ENCODE data around the gene CDS2.

Gene CDS2

GRCh38 chr20:5100684-5101347, 26.0 kb upstream of the CDS2 start:
- peak; percentile 78 to 80 for ATAC-seq (replicated peaks)
- Mint-ChIP-seq H3K27me3 (no peaks in the 10 kb centered on the region), H3K36me3 (peaks cover 36 to 49% of the 10 kb centered on the region in 2 donors), H3K27ac (peak overlapping the region; percentile 20), H3K4me1 (peaks cover 6 to 19% of the 10 kb centered on the region in 2 donors), H3K4me3 (no peak overlapping the region), H3K9me3 (no peaks in the 10 kb centered on the region)
- peak; percentile 23 for DNase-seq

DNA sequence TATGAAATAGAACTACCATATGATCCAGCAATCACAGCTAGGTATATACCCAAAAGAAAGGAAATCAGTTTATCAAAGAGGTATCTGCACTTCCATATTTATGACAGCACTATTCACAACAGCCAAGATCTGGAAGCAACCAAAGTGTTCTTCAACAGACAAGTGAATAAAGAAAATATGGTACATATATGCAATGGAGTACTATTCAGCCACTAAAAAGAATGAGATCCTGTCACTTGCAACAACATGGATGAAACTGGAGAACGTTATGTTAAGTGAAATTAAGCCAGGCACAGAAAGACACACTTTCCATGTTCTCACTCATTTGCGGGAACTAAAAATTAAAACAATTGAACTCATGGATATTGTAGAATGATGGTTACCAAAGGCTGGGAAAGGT, 22.3 kb upstream of the CDS2 start:
- no peaks in the 10 kb centered on the region for H3K9me3 Mint-ChIP-seq
- no peak overlapping the region for H3K4me3 Mint-ChIP-seq
- no peaks in the 10 kb centered on the region for H3K27me3 Mint-ChIP-seq
- ATAC-seq (replicated peaks) (no peak), DNase-seq (no peak)
- peaks cover 4 to 19% of the 10 kb centered on the region in 2 donors for H3K4me1 Mint-ChIP-seq
- H3K36me3 Mint-ChIP-seq = peaks cover 39 to 44% of the 10 kb centered on the region in 2 donors
- H3K27ac Mint-ChIP-seq = no peak overlapping the region

DNA sequence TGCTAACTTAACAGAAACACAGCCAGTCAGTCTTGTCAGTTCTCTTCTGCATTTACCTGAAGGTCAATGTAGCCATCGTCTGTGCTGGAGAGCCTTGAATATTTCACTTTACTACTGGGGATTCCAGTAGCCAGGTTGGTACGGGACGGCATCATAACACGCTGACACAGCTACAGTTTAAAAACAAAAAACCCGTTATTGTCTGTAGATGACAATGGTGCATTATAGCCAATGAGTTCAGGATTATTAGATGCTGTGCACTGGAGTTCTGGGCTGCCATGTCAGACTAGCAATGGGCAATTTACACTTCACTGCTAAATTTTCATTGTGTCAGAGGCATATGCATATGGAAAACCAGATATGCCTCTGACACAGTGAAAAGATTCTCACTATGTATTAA, 17.5 kb upstream of the CDS2 start:
- Mint-ChIP-seq H3K27me3 (no peaks in the 10 kb centered on the region), H3K4me3 (no peak overlapping the region), H3K27ac (no peak overlapping the region), H3K4me1 (peaks cover 5 to 12% of the 10 kb centered on the region in 2 donors), H3K9me3 (no peaks in the 10 kb centered on the region), H3K36me3 (peaks cover 18 to 27% of the 10 kb centered on the region in 2 donors)
- DNase-seq (no peak), ATAC-seq (replicated peaks) (no peak)

- Mint-ChIP-seq H3K4me1 (peaks cover 12 to 24% of the 10 kb centered on the region in 2 donors), H3K27me3 (no peaks in the 10 kb centered on the region), H3K36me3 (peaks cover 16 to 43% of the 10 kb centered on the region in 2 donors), H3K27ac (peak overlapping the region; percentile 97), H3K4me3 (peak overlapping the region; percentile 93 to 96), H3K9me3 (no peaks in the 10 kb centered on the region)
- DNase-seq = no peak
- no peak for ATAC-seq (replicated peaks)
Measured at GRCh38 chr20:5113615-5113986, 13.2 kb upstream of the CDS2 start.

DNA sequence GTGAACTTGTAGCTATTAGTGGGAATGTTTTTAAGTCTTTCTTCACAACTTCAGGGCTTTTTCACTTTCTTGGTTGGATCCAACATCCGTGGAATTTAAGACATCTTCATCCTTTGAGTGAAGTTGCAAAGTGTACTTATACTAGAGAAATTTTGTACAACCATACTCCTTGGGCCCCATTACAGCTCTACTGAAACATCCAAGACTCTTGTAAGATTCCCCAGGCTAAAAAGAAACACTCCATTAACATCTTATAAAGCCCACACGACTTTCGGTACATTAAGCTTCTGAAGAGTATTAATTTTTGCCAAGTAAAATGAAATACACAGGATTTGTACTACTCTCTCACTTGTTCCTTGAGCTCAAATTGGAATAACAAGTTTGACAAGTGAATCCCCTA, 12.4 kb upstream of the CDS2 start:
- Mint-ChIP-seq H3K27me3 (no peaks in the 10 kb centered on the region), H3K36me3 (peaks cover 16 to 38% of the 10 kb centered on the region in 2 donors), H3K27ac (peak overlapping the region; percentile 69), H3K9me3 (no peaks in the 10 kb centered on the region), H3K4me1 (peaks cover 12 to 24% of the 10 kb centered on the region in 2 donors), H3K4me3 (peak overlapping the region; percentile 32 to 96)
- ATAC-seq (replicated peaks) (no peak), DNase-seq (no peak)

- H3K36me3 Mint-ChIP-seq = peaks cover 16 to 32% of the 10 kb centered on the region in 2 donors
- ATAC-seq (replicated peaks) = no peak
Measured at GRCh38 chr20:5116875-5117274, 9.9 kb upstream of the CDS2 start.

DNA sequence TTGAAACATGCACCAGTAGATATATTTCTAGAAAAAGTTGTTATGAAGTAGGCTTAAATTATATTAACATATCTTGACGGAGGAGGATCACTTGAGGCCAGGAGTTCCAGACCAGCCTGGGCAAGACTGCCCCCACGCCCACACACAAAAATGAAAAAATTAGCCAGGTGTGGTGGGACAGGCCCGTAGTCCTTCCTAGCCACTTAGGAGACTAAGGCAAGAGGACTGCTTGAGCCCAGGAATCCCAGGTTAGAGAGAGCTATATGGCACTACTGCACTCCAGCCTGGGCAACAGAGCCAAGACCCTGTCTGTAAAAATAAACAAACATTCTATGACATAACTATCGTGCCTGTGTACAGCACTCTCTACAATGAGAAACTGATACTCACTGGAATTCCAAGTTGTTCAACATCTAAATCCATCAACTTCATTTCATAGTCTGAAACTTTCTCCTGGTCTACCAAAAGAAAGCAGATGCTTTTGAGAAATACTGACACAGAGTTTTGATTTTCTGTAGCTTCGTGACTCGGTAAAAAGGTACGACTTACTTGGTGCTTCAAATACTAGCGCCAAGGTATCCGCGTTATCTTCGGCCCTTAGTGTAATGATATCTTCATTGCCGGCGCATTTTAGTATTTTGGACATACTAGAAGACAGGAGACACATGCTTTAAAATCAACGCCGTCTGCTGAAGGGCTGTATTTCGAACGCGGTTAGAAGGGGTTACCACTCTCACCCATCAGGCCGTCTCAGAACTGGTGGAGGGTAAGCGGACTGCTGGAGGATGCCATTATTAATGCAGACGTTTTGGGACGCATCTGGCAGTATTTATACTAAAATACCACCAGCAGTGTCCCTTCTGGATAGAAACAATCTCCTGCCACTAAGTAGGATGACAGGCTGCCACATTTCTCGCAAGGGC, 8.3 kb upstream of the CDS2 start:
- no peaks in the 10 kb centered on the region for H3K27me3 Mint-ChIP-seq
- no peak for ATAC-seq (replicated peaks)
- H3K4me3 Mint-ChIP-seq = peak overlapping the region; percentile 97
- H3K9me3 Mint-ChIP-seq = no peaks in the 10 kb centered on the region
- peaks cover 10 to 23% of the 10 kb centered on the region in 2 donors for H3K4me1 Mint-ChIP-seq
- H3K36me3 Mint-ChIP-seq = peaks cover 14 to 29% of the 10 kb centered on the region in 2 donors
- peak overlapping the region; percentile 97 for H3K27ac Mint-ChIP-seq
- no peak for DNase-seq

More at GRCh38 chr20:5116875-5117274, 9.9 kb upstream of the CDS2 start:
- Mint-ChIP-seq H3K4me3 (no peak overlapping the region), H3K9me3 (no peaks in the 10 kb centered on the region), H3K27ac (no peak overlapping the region), H3K27me3 (no peaks in the 10 kb centered on the region), H3K4me1 (peaks cover 12 to 33% of the 10 kb centered on the region in 2 donors)
- DNase-seq = no peak

DNA sequence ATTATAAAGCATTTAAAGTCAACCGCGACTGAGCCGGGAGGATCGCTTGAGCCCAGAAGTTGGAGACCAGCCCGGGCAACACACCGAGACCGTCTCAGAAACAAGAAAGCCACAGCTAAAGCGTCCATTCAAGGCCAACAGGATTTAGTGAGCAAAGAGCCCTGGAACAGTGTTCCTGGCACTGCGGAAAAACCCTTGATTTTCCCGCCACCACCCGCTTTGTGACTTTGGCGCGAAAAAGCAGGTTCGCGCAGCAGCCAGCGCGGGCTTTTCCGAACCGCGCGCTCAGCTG, 7.7 kb upstream of the CDS2 start:
- H3K9me3 Mint-ChIP-seq = no peaks in the 10 kb centered on the region
- H3K36me3 Mint-ChIP-seq = peaks cover 14 to 29% of the 10 kb centered on the region in 2 donors
- ATAC-seq (replicated peaks) (no peak), DNase-seq (no peak)
- H3K27ac Mint-ChIP-seq = peak overlapping the region; percentile 97
- no peaks in the 10 kb centered on the region for H3K27me3 Mint-ChIP-seq
- peak overlapping the region; percentile 97 for H3K4me3 Mint-ChIP-seq
- peaks cover 9 to 23% of the 10 kb centered on the region in 2 donors for H3K4me1 Mint-ChIP-seq

DNA sequence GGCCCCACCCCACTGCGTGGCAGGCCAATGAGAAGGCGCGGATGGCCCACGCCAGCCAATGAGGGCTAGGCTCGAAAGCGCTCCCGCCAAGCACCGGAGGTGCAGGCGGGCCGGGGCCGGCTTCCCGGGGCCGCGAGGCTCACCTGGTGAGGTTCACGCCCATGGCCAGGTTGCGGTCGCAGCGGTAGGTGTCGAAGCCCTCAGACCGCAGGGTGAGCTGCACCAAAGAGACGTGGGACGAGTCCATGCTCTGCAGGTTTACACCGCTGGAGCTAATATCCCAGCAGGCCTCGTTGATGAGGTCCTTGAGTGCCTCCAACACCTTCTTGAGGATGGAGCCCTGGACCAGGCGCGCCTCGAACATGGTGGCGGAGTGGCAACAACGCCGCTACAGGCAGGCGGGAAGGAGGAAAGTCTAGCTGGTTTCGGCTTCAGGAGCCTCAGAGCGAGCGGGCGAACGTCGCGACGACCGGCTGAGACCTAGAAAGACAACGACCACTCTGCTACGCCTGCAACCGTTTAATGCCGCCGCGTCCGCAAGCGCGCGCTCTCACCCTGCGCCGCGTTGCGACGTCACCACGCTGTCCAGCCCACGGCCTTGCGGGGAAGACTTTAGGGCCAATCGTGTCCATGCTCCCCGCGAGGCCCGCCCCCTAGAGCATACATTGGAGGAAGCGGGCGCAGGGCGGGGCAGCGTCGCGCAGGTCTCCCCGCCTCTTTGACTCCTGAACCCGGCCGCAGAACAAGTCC, 7.2 kb upstream of the CDS2 start, which contains the start of gene PCNA:
Gene PCNA, minus strand, starts transcription at position 524 of the 750 bp plus-strand sequence. Its CDS starts 160 bp downstream, at position 364.
- DNase-seq = peak; percentile 96
- Mint-ChIP-seq H3K9me3 (no peaks in the 10 kb centered on the region), H3K36me3 (peaks cover 10 to 26% of the 10 kb centered on the region in 2 donors)

GRCh38 chr20:5120185-5120476, 6.7 kb upstream of the CDS2 start:
- Mint-ChIP-seq H3K27ac (peak overlapping the region; percentile 97), H3K4me1 (peaks cover 5 to 23% of the 10 kb centered on the region in 2 donors), H3K9me3 (no peaks in the 10 kb centered on the region), H3K27me3 (no peaks in the 10 kb centered on the region), H3K4me3 (peak overlapping the region; percentile 97), H3K36me3 (peaks cover 9 to 25% of the 10 kb centered on the region in 2 donors)
- ATAC-seq (replicated peaks) = no peak
- no peak for DNase-seq

More for the DNA sequence above, 7.2 kb upstream of the CDS2 start, which contains the start of gene PCNA:
- H3K4me3 Mint-ChIP-seq = peak within 1 kb of the TSS; percentile 97
- peak; percentile 94 to 95 for ATAC-seq (replicated peaks)
- peak within 1 kb of the TSS; percentile 97 for H3K27ac Mint-ChIP-seq
- no peaks in the 10 kb centered on the region for H3K27me3 Mint-ChIP-seq
- H3K4me1 Mint-ChIP-seq = peaks cover 5 to 23% of the 10 kb centered on the region in 2 donors

- ATAC-seq (replicated peaks) (no peak), DNase-seq (no peak)
- peak overlapping the region; percentile 39 for H3K27ac Mint-ChIP-seq
- H3K9me3 Mint-ChIP-seq = no peaks in the 10 kb centered on the region
- H3K27me3 Mint-ChIP-seq = no peaks in the 10 kb centered on the region
- H3K4me1 Mint-ChIP-seq = peaks cover 9 to 30% of the 10 kb centered on the region in 2 donors
- H3K36me3 Mint-ChIP-seq = peaks cover 3 to 11% of the 10 kb centered on the region in 2 donors
- no peak overlapping the region for H3K4me3 Mint-ChIP-seq
Measured at GRCh38 chr20:5122873-5123260, 3.9 kb upstream of the CDS2 start.

DNA sequence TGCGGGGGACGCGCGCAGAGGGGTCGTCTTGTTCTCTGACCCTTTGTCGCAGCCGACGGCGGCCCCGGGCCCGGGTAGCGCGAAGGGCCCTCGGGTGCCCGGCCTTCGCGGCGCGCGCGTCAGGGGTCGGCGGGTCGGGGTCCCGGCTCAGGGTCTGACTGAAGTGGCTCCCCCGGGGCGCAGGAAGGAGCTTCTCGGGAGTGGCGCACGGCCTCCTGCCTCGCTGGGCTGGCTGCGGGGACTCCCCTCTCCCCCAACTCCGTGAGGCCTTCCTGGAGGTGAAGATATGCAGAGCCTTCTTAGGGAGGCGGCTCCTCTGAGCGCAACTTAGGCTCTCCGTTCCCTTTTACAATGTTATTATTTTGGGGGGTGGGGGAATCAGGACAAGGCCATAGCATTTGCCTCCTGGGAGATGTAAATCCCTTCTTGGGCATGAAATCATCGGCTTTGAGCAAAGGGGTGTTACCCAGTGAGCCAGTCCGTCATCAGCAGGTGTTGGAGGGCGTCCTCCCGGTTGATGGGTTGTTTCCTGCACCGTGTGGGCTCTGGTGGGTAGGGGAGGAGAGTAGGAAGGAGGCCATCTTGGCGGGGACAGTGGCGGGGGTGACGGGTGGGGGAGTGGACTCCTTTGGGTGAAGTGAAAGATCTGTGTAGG, 523 bp downstream of the CDS2 start:
- ATAC-seq (replicated peaks) = peak; percentile 52 to 55
- no peaks in the 10 kb centered on the region for H3K9me3 Mint-ChIP-seq
- peaks cover 5 to 13% of the 10 kb centered on the region in 2 donors for H3K36me3 Mint-ChIP-seq
- H3K4me3 Mint-ChIP-seq = peak overlapping the region; percentile 91 to 99
- H3K4me1 Mint-ChIP-seq = peaks cover 22 to 35% of the 10 kb centered on the region in 2 donors
- H3K27ac Mint-ChIP-seq = peak overlapping the region; percentile 97
- no peaks in the 10 kb centered on the region for H3K27me3 Mint-ChIP-seq
- DNase-seq = peak; percentile 58

DNA sequence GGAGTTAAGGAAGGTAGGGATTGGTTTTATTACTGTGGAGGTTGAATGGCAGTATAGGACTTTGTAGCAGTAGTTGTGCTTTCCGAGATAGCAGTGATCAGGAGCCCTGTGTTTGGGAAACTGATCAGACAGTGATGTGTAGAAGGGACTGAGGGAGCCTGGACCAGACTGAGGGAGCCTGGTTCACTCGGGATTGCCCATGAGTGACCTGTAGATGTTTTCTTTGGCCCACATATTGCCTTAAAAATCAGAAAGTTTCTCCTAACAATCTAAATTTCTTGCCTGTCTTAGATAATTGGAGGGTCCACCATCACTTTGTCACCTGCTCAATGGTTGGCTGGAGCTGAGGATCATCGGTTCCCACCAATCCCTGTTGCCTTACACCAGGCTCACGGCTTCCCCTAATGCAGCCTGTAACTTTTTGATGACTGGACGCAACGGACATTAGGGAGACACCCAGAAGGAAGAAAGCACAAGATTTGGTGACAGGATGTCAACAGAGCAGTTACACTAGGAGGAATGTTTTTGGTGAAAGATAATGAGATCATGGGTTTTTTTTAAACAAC, 1.1 kb downstream of the CDS2 start:
- DNase-seq (no peak), ATAC-seq (replicated peaks) (no peak)
- peaks cover 5 to 13% of the 10 kb centered on the region in 2 donors for H3K36me3 Mint-ChIP-seq
- no peaks in the 10 kb centered on the region for H3K27me3 Mint-ChIP-seq
- peaks cover 22 to 35% of the 10 kb centered on the region in 2 donors for H3K4me1 Mint-ChIP-seq
- H3K27ac Mint-ChIP-seq = peak overlapping the region; percentile 90
- no peaks in the 10 kb centered on the region for H3K9me3 Mint-ChIP-seq
- H3K4me3 Mint-ChIP-seq = peak overlapping the region; percentile 91 to 99
